ENCODE data around the gene HOXD11.

- TF ChIP-seq CTCF (IDR thresholded peaks at IDR 0.05) (no peak), POLR2AphosphoS5 (IDR thresholded peaks at IDR 0.05) (no peak), POLR2A (IDR thresholded peaks at IDR 0.05) (no peak)
These were observed 18.1 kb downstream of the HOXD11 start for GRCh38 chr2:176124947-176125771.

Measured in breast epithelium (tissue), 3 donors.